GM12878 (cell line): ENCODE results near the gene PPP6R1. TPM values are rescaled to one million over a fixed set of nuclear protein-coding genes. Genes with fewer than 3 reads are reported as not detected.

Experiments used
- CBFB ChIP-seq: IDR thresholded peaks from 2 replicates; pipeline ENCODE4 v1.6.1; 2016; ENCODE audit warnings: antibody characterized with exemption, low read depth
- CEBPZ ChIP-seq: fragments of 150-350 bp; IDR thresholded peaks from 2 replicates; pipeline ENCODE4 v1.6.1; 2016; ENCODE audit warnings: low read depth, low read length
- FOXM1 ChIP-seq: IDR thresholded peaks from 2 replicates; pipeline ENCODE4 v1.6.1; 2012; ENCODE audit warnings: low read depth, mild to moderate bottlenecking, inconsistent platforms, low read length, moderate library complexity
- KAT2A ChIP-seq: conservative IDR thresholded peaks from 2 replicates; pipeline ENCODE4 v1.6.1; 2011; ENCODE audit warnings: low read depth, low read length; ENCODE audit not compliant: control insufficient read depth
- MLLT1 ChIP-seq: fragments of 450-650 bp; IDR thresholded peaks from 2 replicates; pipeline ENCODE4 v1.6.1; 2016; ENCODE audit warnings: mild to moderate bottlenecking
- NKRF ChIP-seq: fragments of 450-650 bp; conservative IDR thresholded peaks from 2 replicates; pipeline ENCODE4 v1.6.1; 2017; ENCODE audit warnings: mild to moderate bottlenecking, moderate library complexity
- NR2C1 ChIP-seq: fragments of 450-650 bp; IDR thresholded peaks from 2 replicates; pipeline ENCODE4 v1.6.1; 2017; ENCODE audit warnings: antibody characterized with exemption, mild to moderate bottlenecking, moderate library complexity
- POLR2AphosphoS2 ChIP-seq: IDR thresholded peaks from 2 replicates; pipeline ENCODE4 v1.6.1; 2011; ENCODE audit warnings: low read depth, mild to moderate bottlenecking, low read length, improper control_type of control experiment, moderate library complexity
- RAD21 ChIP-seq: IDR thresholded peaks from 2 replicates; pipeline ENCODE4 v1.6.1; 2011; ENCODE audit warnings: mild to moderate bottlenecking, low read depth, low read length, moderate library complexity; ENCODE audit not compliant: insufficient read depth
- REST ChIP-seq: IDR thresholded peaks from 2 replicates; pipeline ENCODE4 v1.6.1; 2012; ENCODE audit warnings: mild to moderate bottlenecking, low read depth, low read length
- SIX5 ChIP-seq: IDR thresholded peaks from 2 replicates; pipeline ENCODE4 v1.6.1; 2011; ENCODE audit warnings: mild to moderate bottlenecking, low read depth, low read length, moderate library complexity; ENCODE audit not compliant: severe bottlenecking
- STAT3 ChIP-seq: IDR thresholded peaks from 2 replicates; pipeline ENCODE4 v1.6.1; 2011; ENCODE audit warnings: low read depth, low read length, improper control_type of control experiment
- WRNIP1 ChIP-seq: IDR thresholded peaks from 2 replicates; pipeline ENCODE4 v1.6.1; 2011; ENCODE audit warnings: low read depth, low read length, improper control_type of control experiment, borderline replicate concordance
- YY1 ChIP-seq: IDR thresholded peaks from 2 replicates; pipeline ENCODE4 v1.6.1; 2011; ENCODE audit warnings: low read depth, mild to moderate bottlenecking, low read length
- ZBTB33 ChIP-seq: fragments of 450-650 bp; IDR thresholded peaks from 2 replicates; pipeline ENCODE4 v1.6.1; 2017; ENCODE audit warnings: mild to moderate bottlenecking
- ZNF207 ChIP-seq: fragments of 450-650 bp; IDR thresholded peaks from 2 replicates; pipeline ENCODE4 v1.6.1; 2014; ENCODE audit warnings: antibody characterized with exemption, mild to moderate bottlenecking, borderline replicate concordance
- ZNF622 ChIP-seq: fragments of 450-650 bp; IDR thresholded peaks from 2 replicates; pipeline ENCODE4 v1.6.1; 2017; ENCODE audit warnings: mild to moderate bottlenecking, inconsistent platforms
- polyA plus RNA-seq, 11 experiments: library from polyadenylated mRNA; depleted of rRNA in 4 of 11; unstranded in 6 of 11; stranded (reverse) in 5 of 11; fragments of >200 nt; fragmentation: Nextera tagmentation in 4 of 11; fragmentation: Illumina TruSeq in 1 of 11; extraction: Ambion mirVana in 4 of 11; extraction: Trizol in 1 of 11; gene quantifications; 1 replicate in 1 of 11; 2 replicates in 10 of 11; pipeline versions ENCODE4 v1.2.1 to v1.2.3, GENCODE V29; 2011 to 2016; ENCODE audit warnings: inconsistent platforms in 2 of 11, missing spikeins in 2 of 11, low read depth in 1 of 11
- total RNA-seq, 4 experiments: library from RNA; depleted of rRNA in 3 of 4; stranded (reverse); fragments of >200 nt in 3 of 4; fragmentation: Illumina TruSeq in 1 of 4; extraction: Trizol in 1 of 4; gene quantifications; 2 replicates each; pipeline versions ENCODE4 v1.2.1 to v1.2.3, GENCODE V29; 2013 to 2021

PPP6R1 gene
- total and polyA plus RNA-seq, 10 of the 15 experiments (the other 5 are each of a cell fraction or from before 2014, with no cell fraction given) = 0.80 to 173 (median 63.7) TPM

GRCh38 chr19:55253842-55254624, 4.8 kb downstream of the PPP6R1 start (continued):
- no peak for TF ChIP-seq CEBPZ
- TF ChIP-seq NR2C1 = no peak
- TF ChIP-seq ZNF622 = no peak
- no peak for TF ChIP-seq REST
- TF ChIP-seq RAD21 = no peak
- peak; percentile 53; the same call in 1 of the 2 replicates for TF ChIP-seq FOXM1
- peak; percentile 59; the same call in 1 of the 2 replicates for TF ChIP-seq MLLT1
- TF ChIP-seq STAT3 = no peak
- no peak for TF ChIP-seq POLR2AphosphoS2
- no peak for TF ChIP-seq KAT2A
- TF ChIP-seq CBFB = 0 out of 2 replicates have a peak, but pooled peaks have one; percentile 52
- TF ChIP-seq ZBTB33 = no peak
- no peak for TF ChIP-seq WRNIP1
- no peak for TF ChIP-seq ZNF207
- no peak; the same call in 1 of the 2 replicates for TF ChIP-seq NKRF
- TF ChIP-seq YY1 = peak; percentile 81
- no peak for TF ChIP-seq SIX5
